ENCODE measurements around the gene RPL41. TPM values are rescaled to one million over a fixed set of nuclear protein-coding genes. Genes with fewer than 3 reads are reported as not detected.

The RPL41 gene
- total RNA-seq, 1 donor from 2014 or later, result 3,505 TPM

Other genes starting within 250 kb of the RPL41 start
- 12.5 TPM for gene PYM1, start 188.7 kb upstream of the RPL41 start, total RNA-seq (ENCODE audit: insufficient read depth, low replicate concordance)
- gene DGKA, start 185.5 kb upstream of the RPL41 start, total RNA-seq (ENCODE audit: insufficient read depth, low replicate concordance), result 37.8 TPM
- gene PMEL, start 150.6 kb upstream of the RPL41 start, total RNA-seq (ENCODE audit: insufficient read depth, low replicate concordance), result 13.7 TPM
- gene CDK2, start 149.8 kb upstream of the RPL41 start, total RNA-seq (ENCODE audit: insufficient read depth, low replicate concordance), result 16.6 TPM
- 37.6 TPM for gene RAB5B, start 142.6 kb upstream of the RPL41 start, total RNA-seq (ENCODE audit: insufficient read depth, low replicate concordance)
- gene SUOX, start 119.4 kb upstream of the RPL41 start, total RNA-seq (ENCODE audit: insufficient read depth, low replicate concordance), result 43.8 TPM
- gene IKZF4, start 95.6 kb upstream of the RPL41 start, total RNA-seq (ENCODE audit: insufficient read depth, low replicate concordance), result 4.3 TPM
- gene RPS26, start 74.7 kb upstream of the RPL41 start, total RNA-seq (ENCODE audit: insufficient read depth, low replicate concordance), result 76.8 TPM
- gene ERBB3, start 36.5 kb upstream of the RPL41 start, total RNA-seq (ENCODE audit: insufficient read depth, low replicate concordance), result 3.1 TPM
- 69.8 TPM for gene PA2G4, start 12.1 kb upstream of the RPL41 start, total RNA-seq (ENCODE audit: insufficient read depth, low replicate concordance)
- gene ZC3H10, start 1.6 kb downstream of the RPL41 start, total RNA-seq (ENCODE audit: insufficient read depth, low replicate concordance), result 4.8 TPM
- gene ESYT1, start 11.6 kb downstream of the RPL41 start, total RNA-seq (ENCODE audit: insufficient read depth, low replicate concordance), result 66.4 TPM
- gene MYL6B, start 36.0 kb downstream of the RPL41 start, total RNA-seq (ENCODE audit: insufficient read depth, low replicate concordance), result 38.8 TPM
- 2,679 TPM for gene MYL6, start 41.7 kb downstream of the RPL41 start, total RNA-seq (ENCODE audit: insufficient read depth, low replicate concordance)
- gene SMARCC2, start 72.8 kb downstream of the RPL41 start, total RNA-seq (ENCODE audit: insufficient read depth, low replicate concordance), result 37.6 TPM
- 68.9 TPM for gene RNF41, start 105.3 kb downstream of the RPL41 start, total RNA-seq (ENCODE audit: insufficient read depth, low replicate concordance)
- 10.8 TPM for gene NABP2, start 107.7 kb downstream of the RPL41 start, total RNA-seq (ENCODE audit: insufficient read depth, low replicate concordance)
- not detected for gene SLC39A5, start 113.4 kb downstream of the RPL41 start, total RNA-seq (ENCODE audit: insufficient read depth, low replicate concordance)
- gene ANKRD52, start 141.8 kb downstream of the RPL41 start, total RNA-seq (ENCODE audit: insufficient read depth, low replicate concordance), result 5.1 TPM
- 4.6 TPM for gene COQ10A, start 150.3 kb downstream of the RPL41 start, total RNA-seq (ENCODE audit: insufficient read depth, low replicate concordance)
- gene CS, start 183.7 kb downstream of the RPL41 start, total RNA-seq (ENCODE audit: insufficient read depth, low replicate concordance), result 35.2 TPM
- gene CNPY2, start 199.4 kb downstream of the RPL41 start, total RNA-seq (ENCODE audit: insufficient read depth, low replicate concordance), result 68.4 TPM
- 55.6 TPM for gene PAN2, start 217.4 kb downstream of the RPL41 start, total RNA-seq (ENCODE audit: insufficient read depth, low replicate concordance)
- gene IL23A, start 222.3 kb downstream of the RPL41 start, total RNA-seq (ENCODE audit: insufficient read depth, low replicate concordance), result 6.0 TPM
- gene STAT2, start 243.5 kb downstream of the RPL41 start, total RNA-seq (ENCODE audit: insufficient read depth, low replicate concordance), result 122 TPM
- 2.2 TPM for gene APOF, start 246.2 kb downstream of the RPL41 start, total RNA-seq (ENCODE audit: insufficient read depth, low replicate concordance)